ENCODE results near the gene NTNG1. TPM values are rescaled to one million over a fixed set of nuclear protein-coding genes. Genes with fewer than 3 reads are reported as not detected.

Gene NTNG1
- total and polyA plus RNA-seq, 5 donors from 2014 or later, result not detected

GRCh38 chr1:107135463-107135862, 5.4 kb upstream of the NTNG1 start:
- Histone ChIP-seq H3K36me3 (ENCODE audit: control insufficient read depth, insufficient read depth, low read length) (no peaks in the 10 kb centered on the region), H3K27ac (ENCODE audit: insufficient read depth, low read length, poor library complexity, severe bottlenecking) (no peak overlapping the region), H3K9me3 (ENCODE audit: control insufficient read depth in 2 of 2, low read length in 2 of 2) (no peaks in the 10 kb centered on the region), H3K4me1 (ENCODE audit: control insufficient read depth, insufficient read depth, low read length, poor library complexity, severe bottlenecking) (peaks cover 8% of the 10 kb centered on the region), H3K27me3 (ENCODE audit: control insufficient read depth, insufficient read depth, low read length) (peaks cover 14% of the 10 kb centered on the region), H3K4me3 (ENCODE audit: low read depth, low read length) (no peak overlapping the region)
- Mint-ChIP-seq H3K9me3 (peaks cover 0 to 2% (median 0%) of the 10 kb centered on the region in 7 donors), H3K4me1 (peaks cover 0 to 12% (median 7%) of the 10 kb centered on the region in 4 donors), H3K27ac (no peak overlapping the region), H3K4me3 (no peak overlapping the region), H3K36me3 (no peaks in the 10 kb centered on the region), H3K27me3 (peaks cover 40% of the 10 kb centered on the region)
- DNase-seq (peak in 1 of 3 donors; percentile 12), ATAC-seq (ENCODE audit: low read depth in 2 of 2) (no peak)

GRCh38 chr1:107138166-107138565, 2.7 kb upstream of the NTNG1 start:
- Mint-ChIP-seq H3K4me3 (peak overlapping the region in 2 of 4 donors; percentile 34 to 73), H3K9me3 (peaks cover 0 to 2% (median 0%) of the 10 kb centered on the region in 7 donors), H3K27me3 (peaks cover 59% of the 10 kb centered on the region), H3K36me3 (no peaks in the 10 kb centered on the region), H3K4me1 (peaks cover 0 to 26% (median 14%) of the 10 kb centered on the region in 4 donors), H3K27ac (no peak overlapping the region)
- Histone ChIP-seq H3K4me3 (ENCODE audit: low read depth, low read length) (no peak overlapping the region), H3K36me3 (ENCODE audit: control insufficient read depth, insufficient read depth, low read length) (no peaks in the 10 kb centered on the region), H3K9me3 (ENCODE audit: control insufficient read depth in 2 of 2, low read length in 2 of 2) (no peaks in the 10 kb centered on the region), H3K27me3 (ENCODE audit: control insufficient read depth, insufficient read depth, low read length) (peaks cover 21% of the 10 kb centered on the region), H3K27ac (ENCODE audit: insufficient read depth, low read length, poor library complexity, severe bottlenecking) (no peak overlapping the region), H3K4me1 (ENCODE audit: control insufficient read depth, insufficient read depth, low read length, poor library complexity, severe bottlenecking) (peaks cover 20% of the 10 kb centered on the region)
- DNase-seq (no peak), ATAC-seq (ENCODE audit: low read depth in 2 of 2) (no peak)

- peak overlapping the region; percentile 12 to 80 (median 54) for H3K4me3 Mint-ChIP-seq
- H3K9me3 Mint-ChIP-seq, result peaks cover 0 to 2% (median 0%) of the 10 kb centered on the region in 7 donors
- DNase-seq, result no peak
- peaks cover 59% of the 10 kb centered on the region for H3K27me3 Mint-ChIP-seq
- no peak overlapping the region for H3K4me3 ChIP-seq (ENCODE audit: low read depth, low read length)
- H3K27ac Mint-ChIP-seq, result no peak overlapping the region
- H3K36me3 Mint-ChIP-seq, result no peaks in the 10 kb centered on the region
- H3K36me3 ChIP-seq (ENCODE audit: control insufficient read depth, insufficient read depth, low read length), result no peaks in the 10 kb centered on the region
- peaks cover 20% of the 10 kb centered on the region for H3K4me1 ChIP-seq (ENCODE audit: control insufficient read depth, insufficient read depth, low read length, poor library complexity, severe bottlenecking)
- H3K27me3 ChIP-seq (ENCODE audit: control insufficient read depth, insufficient read depth, low read length), result peaks cover 27% of the 10 kb centered on the region
- H3K27ac ChIP-seq (ENCODE audit: insufficient read depth, low read length, poor library complexity, severe bottlenecking), result no peak overlapping the region
- no peak for ATAC-seq (ENCODE audit: low read depth in 2 of 2)
- no peaks in the 10 kb centered on the region for H3K9me3 ChIP-seq (ENCODE audit: control insufficient read depth in 2 of 2, low read length in 2 of 2)
- H3K4me1 Mint-ChIP-seq, result peaks cover 0 to 26% (median 14%) of the 10 kb centered on the region in 4 donors
Measured at GRCh38 chr1:107138767-107139445, 1.9 kb upstream of the NTNG1 start.

DNA sequence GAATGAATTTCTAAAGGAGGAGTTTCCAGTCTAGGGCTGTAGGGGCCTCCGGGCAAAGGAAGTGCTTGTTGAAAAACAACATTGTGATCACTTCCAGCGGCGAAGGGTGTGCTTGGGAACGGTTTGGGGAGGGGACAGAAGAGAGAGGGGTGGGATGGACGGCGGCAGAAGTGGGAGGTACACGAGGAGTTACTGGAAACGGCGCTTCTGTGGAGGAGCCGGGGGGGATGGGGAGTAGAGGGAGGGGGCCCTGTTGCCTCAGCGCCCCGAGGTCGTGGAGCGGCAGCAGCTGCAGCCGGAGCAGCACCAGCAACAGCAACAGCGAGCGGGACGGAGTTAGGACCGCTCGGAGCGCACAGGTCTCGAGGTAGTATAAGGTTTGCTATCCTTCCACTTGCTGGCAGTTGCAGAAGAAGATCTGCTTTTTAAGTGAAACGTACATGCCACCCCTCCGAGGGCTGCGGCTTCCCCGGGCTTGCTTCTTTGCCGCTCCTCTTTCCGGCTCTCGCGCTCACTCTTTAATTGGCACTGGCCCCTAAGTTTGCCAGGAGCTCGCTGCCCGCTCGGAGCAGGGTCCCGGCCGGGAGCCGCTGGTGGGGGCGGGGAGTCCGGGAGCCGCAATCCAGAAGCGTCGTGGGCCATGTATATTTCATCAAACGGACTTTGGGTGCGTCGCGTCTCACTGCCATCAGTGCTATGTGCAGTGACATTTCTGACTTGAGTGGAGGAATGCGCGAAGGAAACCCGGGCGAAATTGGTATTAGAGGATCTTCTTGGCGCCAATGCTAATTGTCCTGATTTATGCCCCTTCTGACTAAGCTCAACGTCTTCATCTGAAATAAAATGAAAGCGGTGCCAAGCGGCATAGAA, 771 bp upstream of the NTNG1 start:
- ATAC-seq (ENCODE audit: low read depth in 2 of 2) (peak; percentile 42 to 53), DNase-seq (peak in 1 of 3 donors; percentile 16)
- Histone ChIP-seq H3K4me3 (ENCODE audit: low read depth, low read length) (no peak overlapping the region), H3K36me3 (ENCODE audit: control insufficient read depth, insufficient read depth, low read length) (no peaks in the 10 kb centered on the region), H3K4me1 (ENCODE audit: control insufficient read depth, insufficient read depth, low read length, poor library complexity, severe bottlenecking) (peaks cover 20% of the 10 kb centered on the region), H3K27me3 (ENCODE audit: control insufficient read depth, insufficient read depth, low read length) (peaks cover 32% of the 10 kb centered on the region), H3K9me3 (ENCODE audit: control insufficient read depth in 2 of 2, low read length in 2 of 2) (no peaks in the 10 kb centered on the region), H3K27ac (ENCODE audit: insufficient read depth, low read length, poor library complexity, severe bottlenecking) (no peak overlapping the region)
- Mint-ChIP-seq H3K4me3 (peak overlapping the region; percentile 78 to 84 (median 82)), H3K9me3 (peaks cover 0 to 2% (median 0%) of the 10 kb centered on the region in 7 donors), H3K27me3 (peaks cover 58% of the 10 kb centered on the region), H3K27ac (no peak overlapping the region), H3K36me3 (no peaks in the 10 kb centered on the region), H3K4me1 (peaks cover 0 to 26% (median 14%) of the 10 kb centered on the region in 4 donors)

DNA sequence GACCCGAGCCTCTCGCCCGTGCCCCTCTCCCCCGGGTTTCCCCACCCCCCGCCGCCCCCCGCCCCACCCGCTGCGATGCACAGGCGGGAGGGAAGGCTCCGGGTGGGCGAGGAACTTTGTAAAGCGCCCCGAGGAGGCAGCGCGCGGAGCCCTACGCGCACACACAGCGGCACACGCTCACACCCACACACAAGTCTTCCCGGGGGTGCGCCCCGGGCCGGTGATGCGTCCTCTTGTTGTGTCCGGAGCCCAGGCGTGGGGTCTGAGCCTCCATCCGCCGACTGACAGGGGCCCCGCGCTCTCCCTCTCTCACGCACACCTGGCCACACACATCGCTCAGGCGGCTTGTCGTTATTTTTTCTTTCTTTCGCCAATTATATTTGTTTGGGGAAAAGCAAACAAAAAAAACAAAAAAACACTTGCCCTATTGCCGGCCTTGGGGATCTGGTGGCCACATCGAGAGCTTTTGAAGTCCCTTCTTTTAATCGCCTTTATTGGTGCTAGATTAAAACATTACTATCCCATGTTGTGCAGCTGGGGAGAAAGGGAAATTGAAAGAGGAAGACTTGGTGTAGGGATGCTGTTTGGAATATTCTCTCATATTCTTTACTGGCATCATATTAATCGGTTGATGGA, 770 bp downstream of the NTNG1 start:
- H3K27me3 ChIP-seq (ENCODE audit: control insufficient read depth, insufficient read depth, low read length), result peaks cover 38% of the 10 kb centered on the region
- H3K9me3 ChIP-seq (ENCODE audit: control insufficient read depth in 2 of 2, low read length in 2 of 2), result no peaks in the 10 kb centered on the region
- ATAC-seq (ENCODE audit: low read depth in 2 of 2), result peak; percentile 22
- H3K4me3 Mint-ChIP-seq, result peak overlapping the region; percentile 52 to 85 (median 67)
- H3K4me1 Mint-ChIP-seq, result peaks cover 0 to 26% (median 14%) of the 10 kb centered on the region in 4 donors
- peak overlapping the region; percentile 60 for H3K4me3 ChIP-seq (ENCODE audit: low read depth, low read length)
- H3K27ac Mint-ChIP-seq, result no peak overlapping the region
- H3K36me3 ChIP-seq (ENCODE audit: control insufficient read depth, insufficient read depth, low read length), result no peaks in the 10 kb centered on the region
- H3K36me3 Mint-ChIP-seq, result no peaks in the 10 kb centered on the region
- H3K4me1 ChIP-seq (ENCODE audit: control insufficient read depth, insufficient read depth, low read length, poor library complexity, severe bottlenecking), result peaks cover 20% of the 10 kb centered on the region
- H3K27me3 Mint-ChIP-seq, result peaks cover 53% of the 10 kb centered on the region
- no peak for DNase-seq
- H3K27ac ChIP-seq (ENCODE audit: insufficient read depth, low read length, poor library complexity, severe bottlenecking), result no peak overlapping the region
- H3K9me3 Mint-ChIP-seq, result peaks cover 0 to 2% (median 0%) of the 10 kb centered on the region in 7 donors

DNA sequence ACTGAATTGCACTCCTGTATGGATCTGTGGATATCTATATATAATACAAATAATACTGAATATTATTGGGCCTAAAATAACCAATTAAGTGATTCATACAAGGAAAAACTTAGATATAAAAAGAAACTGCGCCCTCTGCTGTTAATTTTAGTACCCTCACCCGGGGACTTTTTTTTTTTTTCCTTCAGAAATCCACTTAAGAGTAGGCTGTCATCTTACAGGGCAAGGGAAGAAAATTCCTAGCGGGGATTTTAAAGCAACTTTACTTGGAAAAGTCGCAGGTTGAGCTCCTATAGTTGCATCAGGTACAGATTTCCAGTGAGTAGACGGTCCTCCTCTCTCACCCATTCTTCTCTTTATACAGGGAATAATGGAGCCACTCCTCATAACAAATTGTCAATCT, 1.3 kb downstream of the NTNG1 start:
- Histone ChIP-seq H3K27me3 (ENCODE audit: control insufficient read depth, insufficient read depth, low read length) (peaks cover 38% of the 10 kb centered on the region), H3K9me3 (ENCODE audit: control insufficient read depth in 2 of 2, low read length in 2 of 2) (no peaks in the 10 kb centered on the region), H3K36me3 (ENCODE audit: control insufficient read depth, insufficient read depth, low read length) (no peaks in the 10 kb centered on the region), H3K4me3 (ENCODE audit: low read depth, low read length) (peak overlapping the region; percentile 60), H3K27ac (ENCODE audit: insufficient read depth, low read length, poor library complexity, severe bottlenecking) (no peak overlapping the region), H3K4me1 (ENCODE audit: control insufficient read depth, insufficient read depth, low read length, poor library complexity, severe bottlenecking) (peaks cover 20% of the 10 kb centered on the region)
- peaks cover 0 to 2% (median 0%) of the 10 kb centered on the region in 7 donors for H3K9me3 Mint-ChIP-seq
- H3K36me3 Mint-ChIP-seq, result no peaks in the 10 kb centered on the region
- H3K27ac Mint-ChIP-seq, result no peak overlapping the region
- H3K27me3 Mint-ChIP-seq, result peaks cover 53% of the 10 kb centered on the region
- DNase-seq (peak in 1 of 3 donors; percentile 41), ATAC-seq (ENCODE audit: low read depth in 2 of 2) (no peak)
- H3K4me1 Mint-ChIP-seq, result peaks cover 0 to 26% (median 14%) of the 10 kb centered on the region in 4 donors
- H3K4me3 Mint-ChIP-seq, result peak overlapping the region; percentile 52 to 85 (median 67)

DNA sequence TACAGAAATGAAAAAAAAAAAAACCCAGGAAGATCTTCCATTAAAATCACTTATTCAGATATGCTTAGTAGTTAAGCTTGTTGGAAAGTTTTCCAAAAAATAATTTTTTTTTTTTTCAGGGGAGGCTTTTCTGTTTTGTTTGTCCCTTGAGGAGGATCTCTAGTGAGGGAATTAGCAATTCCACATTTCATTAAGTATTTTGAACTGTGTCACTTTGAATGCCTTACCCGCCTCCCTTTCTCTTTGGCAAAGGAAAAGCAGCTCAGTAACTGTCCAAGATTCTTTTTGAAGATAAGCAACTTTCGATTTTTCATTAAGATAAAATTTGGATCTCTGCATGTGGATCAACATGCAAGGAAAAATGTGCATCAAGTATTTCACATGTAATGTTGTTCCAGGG, 1.8 kb downstream of the NTNG1 start:
- Histone ChIP-seq H3K36me3 (ENCODE audit: control insufficient read depth, insufficient read depth, low read length) (no peaks in the 10 kb centered on the region), H3K27me3 (ENCODE audit: control insufficient read depth, insufficient read depth, low read length) (peaks cover 38% of the 10 kb centered on the region), H3K9me3 (ENCODE audit: control insufficient read depth in 2 of 2, low read length in 2 of 2) (no peaks in the 10 kb centered on the region), H3K4me1 (ENCODE audit: control insufficient read depth, insufficient read depth, low read length, poor library complexity, severe bottlenecking) (peaks cover 20% of the 10 kb centered on the region), H3K27ac (ENCODE audit: insufficient read depth, low read length, poor library complexity, severe bottlenecking) (no peak overlapping the region), H3K4me3 (ENCODE audit: low read depth, low read length) (no peak overlapping the region)
- Mint-ChIP-seq H3K4me1 (peaks cover 0 to 26% (median 14%) of the 10 kb centered on the region in 4 donors), H3K27ac (no peak overlapping the region), H3K9me3 (peaks cover 0 to under 1% (median 0%) of the 10 kb centered on the region in 7 donors), H3K36me3 (no peaks in the 10 kb centered on the region), H3K4me3 (peak overlapping the region in 1 of 4 donors; percentile 55), H3K27me3 (peaks cover 52% of the 10 kb centered on the region)
- no peak for ATAC-seq (ENCODE audit: low read depth in 2 of 2)
- no peak for DNase-seq
